Measurements from ENCODE around the gene SOX18.
A peak's percentile ranks its signal among the peaks of the same experiment; 100 is the strongest.

SOX18 gene

GRCh38 chr20:64093013-64093503 is 43.6 kb upstream of the SOX18 start:
- TF ChIP-seq REST (IDR thresholded peaks at IDR 0.05; ENCODE audit: low read depth) (no peak), USF1 (IDR thresholded peaks at IDR 0.05) (no peak), CEBPB (IDR thresholded peaks at IDR 0.05) (no peak), TAF1 (IDR thresholded peaks at IDR 0.05; ENCODE audit: low read depth) (no peak), TEAD4 (IDR thresholded peaks at IDR 0.05) (no peak), CREB1 (IDR thresholded peaks at IDR 0.05; ENCODE audit: low read depth) (no peak), EP300 (IDR thresholded peaks at IDR 0.05; ENCODE audit: borderline replicate concordance) (no peak), FOXM1 (IDR thresholded peaks at IDR 0.05; ENCODE audit: borderline replicate concordance, low read depth) (no peak)

GRCh38 chr20:64092258-64093012 is 43.0 kb upstream of the SOX18 start:
- TF ChIP-seq TCF12 (IDR thresholded peaks at IDR 0.05; ENCODE audit: low read depth) (no peak), MAX (IDR thresholded peaks at IDR 0.05) (peak; percentile 29; the same call in 1 of the 2 replicates), FOXM1 (IDR thresholded peaks at IDR 0.05; ENCODE audit: borderline replicate concordance, low read depth) (no peak)

- TF ChIP-seq CEBPB (IDR thresholded peaks at IDR 0.05) (no peak), EP300 (IDR thresholded peaks at IDR 0.05; ENCODE audit: borderline replicate concordance) (no peak), RAD21 (IDR thresholded peaks at IDR 0.05; ENCODE audit: low read depth) (no peak), EGR1 (IDR thresholded peaks at IDR 0.05) (no peak), USF1 (IDR thresholded peaks at IDR 0.05) (no peak), TAF1 (IDR thresholded peaks at IDR 0.05; ENCODE audit: low read depth) (no peak), CREB1 (IDR thresholded peaks at IDR 0.05; ENCODE audit: low read depth) (no peak), TEAD4 (IDR thresholded peaks at IDR 0.05) (no peak), TCF12 (IDR thresholded peaks at IDR 0.05; ENCODE audit: low read depth) (no peak), REST (IDR thresholded peaks at IDR 0.05; ENCODE audit: low read depth) (no peak), NFIC (IDR thresholded peaks at IDR 0.05) (no peak), YY1 (IDR thresholded peaks at IDR 0.05; ENCODE audit: low read depth) (no peak)
These were observed 42.3 kb upstream of the SOX18 start for GRCh38 chr20:64091770-64092169.

- no peak for TF ChIP-seq TAF1 (IDR thresholded peaks at IDR 0.05; ENCODE audit: low read depth)
- TF ChIP-seq USF1 (IDR thresholded peaks at IDR 0.05) = no peak
These were observed 41.9 kb upstream of the SOX18 start for GRCh38 chr20:64091340-64091739.

GRCh38 chr20:64090165-64090564 is 40.7 kb upstream of the SOX18 start:
- TF ChIP-seq REST (IDR thresholded peaks at IDR 0.05; ENCODE audit: low read depth) (no peak), ZBTB7A (IDR thresholded peaks at IDR 0.05; ENCODE audit: low read depth) (no peak), RAD21 (IDR thresholded peaks at IDR 0.05; ENCODE audit: low read depth) (no peak), FOXM1 (IDR thresholded peaks at IDR 0.05; ENCODE audit: borderline replicate concordance, low read depth) (no peak)

Data from Ishikawa (cell line).